Endodermal cell (in vitro differentiated cells): ENCODE measurements around the gene RBCK1. TPM values are rescaled to one million over a fixed set of nuclear protein-coding genes. Genes with fewer than 3 reads are reported as not detected.
A peak's percentile ranks its signal among the peaks of the same experiment; 100 is the strongest.

Experiments used
- DNase-seq: peaks from one replicate; pipeline ENCODE4 v3.0.0-alpha.2; 2017
- H3K27ac ChIP-seq: 2 replicates; pipeline ENCODE4 v1.5.1; 2013; ENCODE audit warnings: mild to moderate bottlenecking, low read depth, low read length, moderate library complexity
- H3K27me3 ChIP-seq: 2 replicates; pipeline ENCODE4 v1.6.1; 2013; ENCODE audit warnings: mild to moderate bottlenecking, low read length, moderate library complexity; ENCODE audit not compliant: insufficient read depth, control insufficient read depth, poor library complexity, severe bottlenecking
- H3K36me3 ChIP-seq: 2 replicates; pipeline ENCODE4 v1.7.0; 2013; ENCODE audit warnings: mild to moderate bottlenecking, low read length, moderate library complexity; ENCODE audit not compliant: control insufficient read depth, insufficient read depth
- H3K4me1 ChIP-seq: one replicate; pipeline ENCODE4 v1.7.0; 2013; ENCODE audit warnings: low read length; ENCODE audit not compliant: control insufficient read depth, insufficient read depth
- H3K4me3 ChIP-seq: 2 replicates; pipeline ENCODE4 v1.5.1; 2013; ENCODE audit warnings: mild to moderate bottlenecking, low read length, moderate library complexity
- H3K9ac ChIP-seq: 2 replicates; pipeline ENCODE4 v1.6.1; 2013; ENCODE audit warnings: mild to moderate bottlenecking, low read length, moderate library complexity; ENCODE audit not compliant: poor library complexity, severe bottlenecking; ENCODE audit errors: extremely low read depth
- H3K9me3 ChIP-seq: 2 replicates; pipeline ENCODE4 v1.6.1; 2013; ENCODE audit warnings: mild to moderate bottlenecking, low read length, moderate library complexity; ENCODE audit not compliant: control insufficient read depth
- H3K27ac Mint-ChIP-seq: 2 replicates; pipeline ENCODE4 v1.8.0; 2020; ENCODE audit warnings: mixed read lengths
- H3K27me3 Mint-ChIP-seq: 2 replicates; pipeline ENCODE4 v1.8.0; 2021; ENCODE audit warnings: mild to moderate bottlenecking, mixed read lengths; ENCODE audit not compliant: insufficient read depth
- H3K36me3 Mint-ChIP-seq: 2 replicates; pipeline ENCODE4 v1.8.0; 2020; ENCODE audit warnings: low read depth, mixed read lengths
- H3K4me1 Mint-ChIP-seq: 2 replicates; pipeline ENCODE4 v1.8.0; 2020; ENCODE audit warnings: mixed read lengths
- H3K4me3 Mint-ChIP-seq: 2 replicates; pipeline ENCODE4 v1.8.0; 2020; ENCODE audit warnings: mild to moderate bottlenecking, moderate library complexity, mixed read lengths
- H3K9me3 Mint-ChIP-seq: 2 replicates; pipeline ENCODE4 v1.8.0; 2020; ENCODE audit warnings: mild to moderate bottlenecking, mixed read lengths
- WGBS, 2 experiments: methylation state at CpG; one replicate each; pipeline versions ENCODE4 v1.1.5 to v1.1.7; 2013; ENCODE audit warnings: missing lambda C conversion rate in 2 of 2, mixed read lengths in 1 of 2; ENCODE audit not compliant: insufficient coverage in 1 of 2, insufficient read length in 1 of 2; 5-methylcytosine and 5-hydroxymethylcytosine counted together
- total RNA-seq, 2 donors: library from RNA; stranded (reverse); fragmentation: NEBNext Ultra II Directional in 1 of 2; extraction: Animal tissue kit (Norgen Biotek cat#: 25700) in 1 of 2; gene quantifications; 2 replicates in 1 of 2; 3 replicates in 1 of 2; pipeline ENCODE4 v1.2.1, GENCODE V29; 2021
- TF ChIP-seq, protein P1 (sequence below): fragments of 200-600 bp; sonication (generic); conservative IDR thresholded peaks from 2 replicates; pipeline ENCODE4 v1.5.0; 2021; ENCODE audit warnings: antibody characterized with exemption, mild to moderate bottlenecking

The RBCK1 gene
- total RNA-seq, 2 donors from 2014 or later: 61.7 to 63.7 TPM

DNA sequence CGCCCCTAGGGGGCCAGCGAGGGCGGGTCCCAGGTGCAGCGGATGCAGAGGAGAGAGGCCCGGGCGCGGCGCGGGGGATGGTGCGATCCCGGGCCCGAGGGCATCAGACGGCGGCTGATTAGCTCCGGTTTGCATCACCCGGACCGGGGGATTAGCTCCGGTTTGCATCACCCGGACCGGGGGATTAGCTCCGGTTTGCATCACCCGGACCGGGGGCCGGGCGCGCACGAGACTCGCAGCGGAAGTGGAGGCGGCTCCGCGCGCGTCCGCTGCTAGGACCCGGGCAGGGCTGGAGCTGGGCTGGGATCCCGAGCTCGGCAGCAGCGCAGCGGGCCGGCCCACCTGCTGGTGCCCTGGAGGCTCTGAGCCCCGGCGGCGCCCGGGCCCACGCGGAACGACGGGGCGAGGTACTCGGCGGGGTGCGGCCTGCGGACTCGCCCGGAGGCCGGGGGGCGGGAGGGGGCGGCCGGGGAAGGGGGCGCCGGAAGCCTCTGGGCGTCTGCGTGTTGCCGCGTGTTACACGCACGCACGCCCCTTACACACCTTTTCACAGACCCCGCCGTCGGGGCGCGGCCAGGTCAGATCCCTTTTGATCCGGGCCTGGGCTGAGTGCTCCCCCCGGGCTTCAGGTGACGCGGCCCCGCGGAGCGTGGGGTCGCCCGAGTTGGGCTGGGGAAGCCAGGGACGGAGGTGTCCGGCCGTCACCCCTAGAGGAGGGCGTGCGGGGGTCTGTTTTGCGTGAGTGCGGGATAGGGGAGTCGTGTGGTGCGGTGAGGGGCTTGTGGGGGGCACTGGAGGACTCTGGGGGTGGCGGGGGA lies 27.1 kb upstream of the RBCK1 start:
- DNase-seq: peak; percentile 90
- no peak overlapping the region for H3K27ac Mint-ChIP-seq

DNA sequence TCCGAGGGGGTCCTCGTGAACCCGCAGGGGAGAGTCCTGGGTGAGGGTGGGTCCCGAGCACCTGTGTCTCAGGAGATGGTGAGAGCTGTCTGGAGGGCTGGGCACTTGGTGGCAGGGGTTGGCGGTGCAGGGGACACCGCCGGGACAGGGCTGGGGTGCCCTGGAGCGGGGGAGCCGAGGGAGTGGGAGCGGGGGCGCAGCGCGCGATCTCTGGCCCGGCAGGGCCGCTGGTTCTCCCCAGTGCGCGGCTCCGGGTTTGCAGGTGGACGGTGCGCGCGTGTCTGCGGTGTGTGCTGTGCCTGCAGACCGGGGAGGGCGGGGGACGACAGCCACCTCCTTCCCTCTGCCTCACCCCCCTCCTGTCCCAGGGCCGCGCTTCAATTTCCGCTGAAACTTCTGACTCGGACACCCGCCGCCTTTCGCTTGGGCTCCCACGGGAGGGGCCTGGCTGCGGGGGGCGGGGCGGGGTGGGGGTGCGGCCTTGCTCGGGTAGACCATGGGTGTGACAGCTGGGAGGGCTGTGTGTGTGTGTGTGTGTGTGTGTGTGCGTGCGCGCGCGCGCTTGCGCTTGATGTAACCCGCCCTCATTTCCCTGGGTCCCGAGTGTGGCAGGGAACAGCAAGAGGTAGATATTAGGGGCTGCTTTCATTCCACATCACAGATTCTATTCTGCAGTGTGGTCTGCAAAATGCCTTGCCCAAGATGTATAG lies 26.4 kb upstream of the RBCK1 start:
- no peak overlapping the region for H3K9ac ChIP-seq
- peak; percentile 86 for DNase-seq
- no peaks in the 10 kb centered on the region for H3K9me3 ChIP-seq
- H3K27me3 Mint-ChIP-seq: peaks cover 32% of the 10 kb centered on the region
- H3K4me1 Mint-ChIP-seq: peaks cover 5% of the 10 kb centered on the region
- no peak overlapping the region for H3K27ac ChIP-seq
- H3K9me3 Mint-ChIP-seq: no peaks in the 10 kb centered on the region
- WGBS, 2 experiments: 3 to 10% methylated on average over 7 to 44 of the region's 49 CpGs
- peaks cover 20% of the 10 kb centered on the region for H3K27me3 ChIP-seq
- H3K27ac Mint-ChIP-seq: no peak overlapping the region
- peak overlapping the region; percentile 60 for H3K4me3 Mint-ChIP-seq
- H3K4me3 ChIP-seq: peak overlapping the region; percentile 60
- TF ChIP-seq, protein P1, sequence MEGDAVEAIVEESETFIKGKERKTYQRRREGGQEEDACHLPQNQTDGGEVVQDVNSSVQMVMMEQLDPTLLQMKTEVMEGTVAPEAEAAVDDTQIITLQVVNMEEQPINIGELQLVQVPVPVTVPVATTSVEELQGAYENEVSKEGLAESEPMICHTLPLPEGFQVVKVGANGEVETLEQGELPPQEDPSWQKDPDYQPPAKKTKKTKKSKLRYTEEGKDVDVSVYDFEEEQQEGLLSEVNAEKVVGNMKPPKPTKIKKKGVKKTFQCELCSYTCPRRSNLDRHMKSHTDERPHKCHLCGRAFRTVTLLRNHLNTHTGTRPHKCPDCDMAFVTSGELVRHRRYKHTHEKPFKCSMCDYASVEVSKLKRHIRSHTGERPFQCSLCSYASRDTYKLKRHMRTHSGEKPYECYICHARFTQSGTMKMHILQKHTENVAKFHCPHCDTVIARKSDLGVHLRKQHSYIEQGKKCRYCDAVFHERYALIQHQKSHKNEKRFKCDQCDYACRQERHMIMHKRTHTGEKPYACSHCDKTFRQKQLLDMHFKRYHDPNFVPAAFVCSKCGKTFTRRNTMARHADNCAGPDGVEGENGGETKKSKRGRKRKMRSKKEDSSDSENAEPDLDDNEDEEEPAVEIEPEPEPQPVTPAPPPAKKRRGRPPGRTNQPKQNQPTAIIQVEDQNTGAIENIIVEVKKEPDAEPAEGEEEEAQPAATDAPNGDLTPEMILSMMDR: no peak
- H3K4me1 ChIP-seq: no peaks in the 10 kb centered on the region
- H3K36me3 Mint-ChIP-seq: no peaks in the 10 kb centered on the region
- no peaks in the 10 kb centered on the region for H3K36me3 ChIP-seq

More for the DNA sequence above, 27.1 kb upstream of the RBCK1 start:
- Mint-ChIP-seq H3K27me3 (peaks cover 32% of the 10 kb centered on the region), H3K4me3 (peak overlapping the region; percentile 60), H3K36me3 (no peaks in the 10 kb centered on the region), H3K4me1 (peaks cover 5% of the 10 kb centered on the region), H3K9me3 (no peaks in the 10 kb centered on the region)
- no peaks in the 10 kb centered on the region for H3K9me3 ChIP-seq
- H3K27ac ChIP-seq: no peak overlapping the region
- H3K9ac ChIP-seq: peak overlapping the region; percentile 1
- TF ChIP-seq, protein P1: peak; percentile 48
- no peaks in the 10 kb centered on the region for H3K36me3 ChIP-seq
- no peaks in the 10 kb centered on the region for H3K4me1 ChIP-seq
- peaks cover 20% of the 10 kb centered on the region for H3K27me3 ChIP-seq
- peak overlapping the region; percentile 60 for H3K4me3 ChIP-seq
- WGBS, 2 experiments: 1 to 2% methylated on average over 30 to 90 of the region's 93 CpGs

DNA sequence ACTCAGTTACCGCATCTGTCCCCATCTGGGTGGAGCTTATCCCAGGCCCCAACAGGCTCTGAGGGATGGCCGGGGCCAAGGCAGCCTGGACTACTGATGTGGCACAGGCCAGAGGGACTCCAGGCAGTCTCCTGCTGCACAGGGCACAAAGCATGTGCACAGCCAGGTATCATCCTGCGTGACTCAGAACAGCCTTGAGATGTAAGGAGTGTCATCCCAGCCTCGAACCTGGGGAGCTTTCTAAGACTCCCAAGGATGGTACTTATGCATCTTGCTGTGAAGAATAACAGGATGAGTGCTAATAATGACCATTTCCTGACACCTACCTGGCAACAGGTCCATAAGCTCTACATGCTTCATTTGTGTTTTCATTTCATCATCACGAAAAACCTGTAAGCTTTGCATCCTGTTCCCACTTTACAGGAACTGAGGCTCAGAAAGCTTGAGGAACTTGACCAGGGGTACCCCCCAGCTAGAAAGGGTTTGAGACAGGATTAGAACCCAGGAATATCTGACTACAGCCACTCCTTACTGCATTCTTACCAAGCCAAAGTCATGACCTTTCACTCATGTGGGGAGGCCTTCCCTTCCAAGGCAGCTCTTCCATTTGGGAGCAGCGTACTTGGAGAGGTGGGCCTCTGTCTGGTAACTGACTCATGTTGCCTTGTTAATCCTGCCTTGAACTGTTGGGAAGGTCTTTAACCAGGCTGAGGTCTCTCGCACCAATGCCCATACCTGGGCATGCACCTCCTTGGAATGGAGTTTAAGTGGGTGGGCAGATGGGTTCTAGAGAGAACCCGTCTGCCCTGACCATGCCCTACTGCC lies 25.6 kb upstream of the RBCK1 start:
- H3K4me3 Mint-ChIP-seq: peak overlapping the region; percentile 60
- Histone ChIP-seq H3K9ac (no peak overlapping the region), H3K27ac (no peak overlapping the region), H3K4me1 (no peaks in the 10 kb centered on the region), H3K9me3 (no peaks in the 10 kb centered on the region), H3K4me3 (no peak overlapping the region), H3K36me3 (no peaks in the 10 kb centered on the region), H3K27me3 (peaks cover 20% of the 10 kb centered on the region)
- no peaks in the 10 kb centered on the region for H3K9me3 Mint-ChIP-seq
- WGBS, 2 experiments: 77 to 85% methylated on average over 4 to 8 of the region's 8 CpGs
- H3K27me3 Mint-ChIP-seq: peaks cover 32% of the 10 kb centered on the region
- H3K27ac Mint-ChIP-seq: no peak overlapping the region
- TF ChIP-seq, protein P1: no peak
- H3K36me3 Mint-ChIP-seq: no peaks in the 10 kb centered on the region
- no peak for DNase-seq
- H3K4me1 Mint-ChIP-seq: peaks cover 5% of the 10 kb centered on the region
